H9 (cell line): ENCODE results near the gene TMEM44. TPM values are rescaled to one million over a fixed set of nuclear protein-coding genes. Genes with fewer than 3 reads are reported as not detected.
A peak's percentile ranks its signal among the peaks of the same experiment; 100 is the strongest.

Experiments used
- DNase-seq: peaks from one replicate; pipeline ENCODE4 v3.0.0-alpha.2; 2017
- H2AFZ ChIP-seq: one replicate; pipeline ENCODE4 v1.6.1; 2013; ENCODE audit warnings: mild to moderate bottlenecking, low read length, control low read depth, moderate library complexity
- H2AK5ac ChIP-seq: 2 replicates; pipeline ENCODE4 v1.6.1; 2013; ENCODE audit warnings: low read length, control low read depth, mixed read lengths; ENCODE audit not compliant: insufficient read length
- H2BK120ac ChIP-seq: one replicate; pipeline ENCODE4 v1.6.1; 2013; ENCODE audit warnings: low read depth, mild to moderate bottlenecking, low read length, control low read depth, inconsistent platforms; ENCODE audit not compliant: poor library complexity, severe bottlenecking
- H2BK12ac ChIP-seq: 2 replicates; pipeline ENCODE4 v1.6.1; 2013; ENCODE audit warnings: low read length, control low read depth, mixed read lengths, low read depth; ENCODE audit not compliant: insufficient read length
- H2BK15ac ChIP-seq: 2 replicates; pipeline ENCODE4 v1.6.1; 2013; ENCODE audit warnings: low read depth, low read length, control low read depth
- H2BK20ac ChIP-seq: one replicate; pipeline ENCODE4 v1.6.1; 2013; ENCODE audit warnings: low read depth, mild to moderate bottlenecking, low read length, control low read depth, inconsistent platforms; ENCODE audit not compliant: poor library complexity, severe bottlenecking
- H2BK5ac ChIP-seq: 2 replicates; pipeline ENCODE4 v1.6.1; 2013; ENCODE audit warnings: low read length, control low read depth, mixed read lengths; ENCODE audit not compliant: insufficient read length
- H3K14ac ChIP-seq: 2 replicates; pipeline ENCODE4 v1.6.1; 2013; ENCODE audit warnings: low read length, control low read depth; ENCODE audit not compliant: insufficient read depth
- H3K18ac ChIP-seq: 2 replicates; pipeline ENCODE4 v1.6.1; 2013; ENCODE audit warnings: low read depth, mild to moderate bottlenecking, mixed read lengths, low read length, control low read depth; ENCODE audit not compliant: insufficient read length
- H3K23ac ChIP-seq: 2 replicates; pipeline ENCODE4 v1.6.1; 2013; ENCODE audit warnings: low read length, control low read depth, mixed read lengths, low read depth; ENCODE audit not compliant: insufficient read length
- H3K23me2 ChIP-seq: 2 replicates; pipeline ENCODE4 v1.6.1; 2013; ENCODE audit warnings: low read depth, mild to moderate bottlenecking, mixed read lengths, low read length, control low read depth; ENCODE audit not compliant: insufficient read length, poor library complexity, severe bottlenecking
- H3K27ac ChIP-seq: 2 replicates; pipeline ENCODE4 v1.5.1; 2013; ENCODE audit warnings: low read length, control low read depth, mixed read lengths, low read depth; ENCODE audit not compliant: insufficient read length
- H3K27me3 ChIP-seq: 2 replicates; pipeline ENCODE4 v1.6.1; 2013; ENCODE audit warnings: low read length, control low read depth, inconsistent platforms; ENCODE audit not compliant: insufficient read depth
- H3K4ac ChIP-seq: 2 replicates; pipeline ENCODE4 v1.6.1; 2013; ENCODE audit warnings: low read depth, mild to moderate bottlenecking, control low read depth, inconsistent platforms, low read length, moderate library complexity
- H3K4me1 ChIP-seq: 2 replicates; pipeline ENCODE4 v1.6.1; 2013; ENCODE audit warnings: low read length, control low read depth, inconsistent platforms; ENCODE audit not compliant: insufficient read depth
- H3K4me2 ChIP-seq: 2 replicates; pipeline ENCODE4 v1.6.1; 2013; ENCODE audit warnings: low read length, control low read depth, mixed read lengths; ENCODE audit not compliant: insufficient read length, insufficient read depth
- H3K56ac ChIP-seq: 2 replicates; pipeline ENCODE4 v1.6.1; 2013; ENCODE audit warnings: low read depth, mild to moderate bottlenecking, mixed read lengths, low read length, control low read depth; ENCODE audit not compliant: insufficient read length
- H3K79me1 ChIP-seq: 2 replicates; pipeline ENCODE4 v1.6.1; 2013; ENCODE audit warnings: low read depth, mild to moderate bottlenecking, moderate library complexity, low read length, control low read depth, inconsistent platforms; ENCODE audit not compliant: insufficient read depth, poor library complexity, severe bottlenecking
- H3K79me2 ChIP-seq: 2 replicates; pipeline ENCODE4 v1.6.1; 2013; ENCODE audit warnings: low read length, control low read depth, inconsistent platforms; ENCODE audit not compliant: insufficient read depth
- H3K9ac ChIP-seq: 2 replicates; pipeline ENCODE4 v1.6.1; 2013; ENCODE audit warnings: low read length, control low read depth, mixed read lengths; ENCODE audit not compliant: insufficient read length; ENCODE audit errors: extremely low read depth
- H3K9me3 ChIP-seq: one replicate; pipeline ENCODE4 v1.6.1; 2013; ENCODE audit warnings: low read depth, low read length, inconsistent platforms; ENCODE audit not compliant: control insufficient read depth
- H3T11ph ChIP-seq: one replicate; pipeline ENCODE4 v1.6.1; 2013; ENCODE audit warnings: mild to moderate bottlenecking, low read length, control low read depth, inconsistent platforms
- H4K20me1 ChIP-seq: one replicate; pipeline ENCODE4 v1.6.1; 2013; ENCODE audit not compliant: control insufficient read depth, insufficient read length, insufficient read depth
- H4K5ac ChIP-seq: 2 replicates; pipeline ENCODE4 v1.6.1; 2013; ENCODE audit warnings: low read depth, mild to moderate bottlenecking, mixed read lengths, low read length, control low read depth; ENCODE audit not compliant: insufficient read length
- H4K8ac ChIP-seq: replicated peaks from 2 replicates; pipeline ENCODE4 v1.6.1; 2013; ENCODE audit warnings: low read length, control low read depth, mixed read lengths, low read depth; ENCODE audit not compliant: insufficient read length
- H4K91ac ChIP-seq: 2 replicates; pipeline ENCODE4 v1.6.1; 2013; ENCODE audit warnings: low read depth, mild to moderate bottlenecking, moderate library complexity, mixed read lengths, low read length, control low read depth; ENCODE audit not compliant: insufficient read length
- H3K27ac Mint-ChIP-seq, 3 experiments: 2 replicates in 2 of 3; 3 replicates in 1 of 3; pipeline ENCODE4 v1.8.0; 2020 to 2021; ENCODE audit warnings: mixed read lengths in 3 of 3, mild to moderate bottlenecking in 1 of 3, moderate library complexity in 1 of 3
- H3K27me3 Mint-ChIP-seq: 2 replicates; pipeline ENCODE4 v1.8.0; 2021; ENCODE audit warnings: low read depth, mild to moderate bottlenecking, moderate library complexity, mixed read lengths
- H3K36me3 Mint-ChIP-seq, 3 experiments: 2 replicates in 2 of 3; 3 replicates in 1 of 3; pipeline ENCODE4 v1.8.0; 2020 to 2021; ENCODE audit warnings: low read depth in 3 of 3, mixed read lengths in 3 of 3; ENCODE audit not compliant: insufficient read depth in 1 of 3
- H3K4me1 Mint-ChIP-seq, 2 experiments: 2 replicates each; pipeline ENCODE4 v1.8.0; 2020; ENCODE audit warnings: mixed read lengths in 2 of 2
- H3K4me3 Mint-ChIP-seq, 2 experiments: 2 replicates in 1 of 2; 3 replicates in 1 of 2; pipeline ENCODE4 v1.8.0; 2020 to 2021; ENCODE audit warnings: mild to moderate bottlenecking in 2 of 2, mixed read lengths in 2 of 2, moderate library complexity in 1 of 2
- H3K9me3 Mint-ChIP-seq, 2 experiments: 2 replicates in 1 of 2; 3 replicates in 1 of 2; pipeline ENCODE4 v1.8.0; 2020; ENCODE audit warnings: mild to moderate bottlenecking in 2 of 2, mixed read lengths in 2 of 2, moderate library complexity in 1 of 2
- WGBS: extraction: QIAGEN DNeasy Blood & Tissue Kit; methylation state at CpG from one replicate; pipeline ENCODE4 v1.1.7; 2013; ENCODE audit warnings: missing lambda C conversion rate, low lambda C conversion rate, mixed read lengths; ENCODE audit not compliant: insufficient read length; ENCODE audit errors: extremely low coverage; 5-methylcytosine and 5-hydroxymethylcytosine counted together
- total RNA-seq: library from RNA; stranded (reverse); gene quantifications from 2 replicates; pipeline ENCODE4 v1.2.1, GENCODE V29; 2021
- TF ChIP-seq, protein P1 (sequence below): fragments of 200-600 bp; sonication (generic); conservative IDR thresholded peaks from 3 replicates; pipeline ENCODE4 v1.8.0; 2021; ENCODE audit warnings: antibody characterized with exemption, mild to moderate bottlenecking

Gene TMEM44
- total RNA-seq, 1 experiment from 2014 or later = 19.8 TPM

DNA sequence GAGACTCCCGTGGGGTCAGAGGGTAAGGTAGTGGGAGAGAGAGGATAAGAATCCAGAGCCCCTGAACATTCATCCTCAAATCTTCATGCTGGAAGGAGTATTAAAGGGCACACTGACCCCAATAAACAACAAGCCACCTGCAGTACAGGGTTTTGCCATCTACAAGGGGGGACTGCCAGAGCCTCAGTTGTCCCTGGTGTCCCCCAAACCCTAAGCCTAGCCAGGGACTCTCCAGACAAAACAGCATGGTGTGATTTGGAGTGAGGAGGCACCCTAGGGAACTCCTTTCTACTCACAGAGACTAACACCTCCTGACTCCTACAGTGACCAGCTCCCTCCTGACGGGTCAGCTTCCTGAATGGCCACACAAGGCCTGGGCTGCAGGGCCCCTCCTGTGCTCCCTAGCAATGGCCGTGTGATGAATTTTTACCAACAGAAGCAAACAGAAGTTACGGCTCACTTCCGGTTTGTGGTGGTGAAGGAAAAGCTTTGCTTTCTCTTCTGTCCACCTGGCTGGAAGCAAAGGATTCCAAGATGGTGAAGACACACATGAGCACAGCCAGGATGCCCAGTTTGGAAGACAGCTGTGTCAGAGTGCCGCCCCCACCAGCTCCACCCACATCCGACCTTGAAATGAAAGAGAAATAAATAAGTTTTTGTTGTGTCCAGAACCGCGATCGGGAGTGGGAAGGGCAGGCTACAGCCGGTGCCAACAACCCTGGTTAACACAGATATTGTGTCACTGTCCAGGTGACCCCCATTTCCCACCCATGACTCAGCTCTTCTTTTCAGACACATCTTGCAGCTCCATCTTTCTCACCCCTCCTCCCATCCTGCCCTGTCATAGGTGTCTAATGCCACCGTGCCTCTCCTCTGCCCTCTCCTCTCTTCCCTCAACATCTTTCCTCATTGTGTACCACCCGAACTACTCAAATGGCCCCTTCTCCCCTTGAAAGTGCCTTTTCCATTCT is 76.8 kb downstream of the TMEM44 start:
- no peaks in the 10 kb centered on the region for H3K79me1 ChIP-seq
- no peak overlapping the region for H3K9ac ChIP-seq
- no peak overlapping the region for H3K23ac ChIP-seq

More for the DNA sequence above, 76.8 kb downstream of the TMEM44 start:
- no peaks in the 10 kb centered on the region for H3K23me2 ChIP-seq
- H3K27me3 ChIP-seq = no peaks in the 10 kb centered on the region
- no peaks in the 10 kb centered on the region; the same call in 1 of the 2 replicates for H3K27me3 Mint-ChIP-seq
- H3K18ac ChIP-seq = no peak overlapping the region
- no peak overlapping the region for H2AFZ ChIP-seq
- H4K5ac ChIP-seq = no peak overlapping the region
- H3K4me2 ChIP-seq = no peak overlapping the region
- no peak overlapping the region for H3T11ph ChIP-seq
- no peaks in the 10 kb centered on the region for H3K9me3 Mint-ChIP-seq
- H2BK20ac ChIP-seq = no peak overlapping the region
- H4K91ac ChIP-seq = no peak overlapping the region
- peaks cover 27 to 29% of the 10 kb centered on the region in 2 experiments for H3K4me1 Mint-ChIP-seq
- H2BK15ac ChIP-seq = no peak overlapping the region
- H3K9me3 ChIP-seq = no peaks in the 10 kb centered on the region
- H2BK12ac ChIP-seq = no peak overlapping the region
- H4K8ac ChIP-seq = no peak overlapping the region
- H2AK5ac ChIP-seq = no peak overlapping the region
- no peaks in the 10 kb centered on the region for H3K79me2 ChIP-seq
- H4K20me1 ChIP-seq = no peaks in the 10 kb centered on the region
- no peak overlapping the region; a peak in 1 of 5 replicates for H3K4me3 Mint-ChIP-seq
- TF ChIP-seq, protein P1, sequence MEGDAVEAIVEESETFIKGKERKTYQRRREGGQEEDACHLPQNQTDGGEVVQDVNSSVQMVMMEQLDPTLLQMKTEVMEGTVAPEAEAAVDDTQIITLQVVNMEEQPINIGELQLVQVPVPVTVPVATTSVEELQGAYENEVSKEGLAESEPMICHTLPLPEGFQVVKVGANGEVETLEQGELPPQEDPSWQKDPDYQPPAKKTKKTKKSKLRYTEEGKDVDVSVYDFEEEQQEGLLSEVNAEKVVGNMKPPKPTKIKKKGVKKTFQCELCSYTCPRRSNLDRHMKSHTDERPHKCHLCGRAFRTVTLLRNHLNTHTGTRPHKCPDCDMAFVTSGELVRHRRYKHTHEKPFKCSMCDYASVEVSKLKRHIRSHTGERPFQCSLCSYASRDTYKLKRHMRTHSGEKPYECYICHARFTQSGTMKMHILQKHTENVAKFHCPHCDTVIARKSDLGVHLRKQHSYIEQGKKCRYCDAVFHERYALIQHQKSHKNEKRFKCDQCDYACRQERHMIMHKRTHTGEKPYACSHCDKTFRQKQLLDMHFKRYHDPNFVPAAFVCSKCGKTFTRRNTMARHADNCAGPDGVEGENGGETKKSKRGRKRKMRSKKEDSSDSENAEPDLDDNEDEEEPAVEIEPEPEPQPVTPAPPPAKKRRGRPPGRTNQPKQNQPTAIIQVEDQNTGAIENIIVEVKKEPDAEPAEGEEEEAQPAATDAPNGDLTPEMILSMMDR = no peak
- H3K14ac ChIP-seq = no peak overlapping the region; the same call in 1 of the 2 replicates
- H3K36me3 Mint-ChIP-seq = no peaks in the 10 kb centered on the region
- H3K4me1 ChIP-seq = peaks cover 8% of the 10 kb centered on the region; the same call in 1 of the 2 replicates
- H2BK5ac ChIP-seq = no peak overlapping the region
- H2BK120ac ChIP-seq = no peak overlapping the region
- H3K4ac ChIP-seq = no peak overlapping the region
- H3K56ac ChIP-seq = no peak overlapping the region
- DNase-seq = no peak
- H3K27ac Mint-ChIP-seq = peak overlapping the region in 1 of 3 experiments; percentile 61; a peak in 3 of 7 replicates
- no peak overlapping the region for H3K27ac ChIP-seq
- WGBS = no CpG with 5 or more reads among the region's 13 CpGs
